ENCODE data around the gene KRT14.
"Not testable (repeated sequence)": the region's sequence is repeated elsewhere in the genome, so short reads cannot be mapped to it uniquely, and the experiment has no call there.

The KRT14 gene

GRCh38 chr17:41622340-41623183 lies 35.9 kb upstream of the KRT14 start:
- DNase-seq = not testable (repeated sequence)

- no peak for DNase-seq
Observed at GRCh38 chr17:41621916-41622315, 35.2 kb upstream of the KRT14 start.

- DNase-seq = not testable (repeated sequence)
Observed at GRCh38 chr17:41621435-41621817, 34.7 kb upstream of the KRT14 start.

- DNase-seq = no peak
Observed at GRCh38 chr17:41620583-41621434, 34.1 kb upstream of the KRT14 start.

- not testable (repeated sequence) for DNase-seq
Observed at GRCh38 chr17:41619927-41620582, 33.4 kb upstream of the KRT14 start.

GRCh38 chr17:41619036-41619926 lies 32.6 kb upstream of the KRT14 start:
- DNase-seq = no peak

- DNase-seq = no peak
Observed at GRCh38 chr17:41618341-41619035, 31.8 kb upstream of the KRT14 start.

- no peak for DNase-seq
Observed at GRCh38 chr17:41617698-41618097, 31.0 kb upstream of the KRT14 start.

- DNase-seq = no peak
Observed at GRCh38 chr17:41617136-41617535, 30.4 kb upstream of the KRT14 start.

- DNase-seq = not testable (repeated sequence)
Observed at GRCh38 chr17:41616486-41616885, 29.8 kb upstream of the KRT14 start.

GRCh38 chr17:41615454-41615853 lies 28.8 kb upstream of the KRT14 start:
- DNase-seq = no peak

- not testable (repeated sequence) for DNase-seq
Observed at GRCh38 chr17:41614767-41615166, 28.1 kb upstream of the KRT14 start.

- no peak for DNase-seq
Observed at GRCh38 chr17:41614098-41614497, 27.4 kb upstream of the KRT14 start.

- no peak for DNase-seq
Observed at GRCh38 chr17:41613277-41614082, 26.8 kb upstream of the KRT14 start.

- not testable (repeated sequence) for DNase-seq
Observed at GRCh38 chr17:41612376-41613160, 25.9 kb upstream of the KRT14 start, which contains the start of gene KRT16. Gene KRT16, minus strand, starts transcription at chr17:41612767. Its CDS starts 79 bp downstream, at chr17:41612688.

GRCh38 chr17:41610965-41611640 lies 24.4 kb upstream of the KRT14 start:
- no peak for DNase-seq

GRCh38 chr17:41610061-41610517 lies 23.4 kb upstream of the KRT14 start:
- not testable (repeated sequence) for DNase-seq

GRCh38 chr17:41606930-41607329 lies 20.2 kb upstream of the KRT14 start:
- not testable (repeated sequence) for DNase-seq

GRCh38 chr17:41602524-41602923 lies 15.8 kb upstream of the KRT14 start:
- DNase-seq = no peak
